B cell (primary cell): Measurements from ENCODE around the gene ORAI3.

Experiments used
- EZH2 ChIP-seq: IDR thresholded peaks from 2 replicates; pipeline ENCODE4 v1.6.1; 2012; ENCODE audit warnings: borderline replicate concordance, low read depth, mild to moderate bottlenecking, moderate library complexity, low read length; ENCODE audit not compliant: insufficient read depth, poor library complexity, severe bottlenecking
- TF ChIP-seq, protein P1 (sequence below): fragments of 200-600 bp; IDR thresholded peaks from one replicate; pipeline ENCODE4 v1.8.0; 2022; ENCODE audit warnings: antibody characterized with exemption, mild to moderate bottlenecking

DNA sequence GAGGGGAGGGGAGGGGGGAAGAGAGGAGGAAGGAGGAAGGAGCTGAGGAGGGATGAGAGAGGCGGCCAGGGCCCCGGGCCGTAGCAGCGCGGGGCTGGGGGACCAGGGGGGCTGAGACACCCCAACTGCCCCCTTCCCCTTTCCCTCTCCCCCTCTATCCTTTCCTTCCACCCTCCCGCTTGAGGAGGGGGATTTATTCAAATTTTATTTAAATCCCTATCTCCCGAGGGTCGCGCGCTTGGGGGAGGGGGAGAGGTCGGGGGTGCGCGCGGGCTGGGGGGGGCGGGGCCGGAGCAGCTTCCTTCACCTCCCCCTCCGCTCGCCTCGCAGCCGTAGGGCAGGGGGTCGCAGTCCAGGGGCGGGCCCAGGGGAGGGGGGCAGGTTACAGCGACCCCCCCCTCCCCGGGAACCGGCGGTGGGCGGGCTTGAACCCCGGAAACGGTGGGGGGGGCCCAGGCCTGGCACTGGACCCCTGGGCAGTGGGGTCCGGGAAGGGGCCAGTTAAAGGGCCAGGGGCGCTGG, 25.3 kb upstream of the ORAI3 start, which contains the start of gene FBXL19:
- TF ChIP-seq, protein P1, sequence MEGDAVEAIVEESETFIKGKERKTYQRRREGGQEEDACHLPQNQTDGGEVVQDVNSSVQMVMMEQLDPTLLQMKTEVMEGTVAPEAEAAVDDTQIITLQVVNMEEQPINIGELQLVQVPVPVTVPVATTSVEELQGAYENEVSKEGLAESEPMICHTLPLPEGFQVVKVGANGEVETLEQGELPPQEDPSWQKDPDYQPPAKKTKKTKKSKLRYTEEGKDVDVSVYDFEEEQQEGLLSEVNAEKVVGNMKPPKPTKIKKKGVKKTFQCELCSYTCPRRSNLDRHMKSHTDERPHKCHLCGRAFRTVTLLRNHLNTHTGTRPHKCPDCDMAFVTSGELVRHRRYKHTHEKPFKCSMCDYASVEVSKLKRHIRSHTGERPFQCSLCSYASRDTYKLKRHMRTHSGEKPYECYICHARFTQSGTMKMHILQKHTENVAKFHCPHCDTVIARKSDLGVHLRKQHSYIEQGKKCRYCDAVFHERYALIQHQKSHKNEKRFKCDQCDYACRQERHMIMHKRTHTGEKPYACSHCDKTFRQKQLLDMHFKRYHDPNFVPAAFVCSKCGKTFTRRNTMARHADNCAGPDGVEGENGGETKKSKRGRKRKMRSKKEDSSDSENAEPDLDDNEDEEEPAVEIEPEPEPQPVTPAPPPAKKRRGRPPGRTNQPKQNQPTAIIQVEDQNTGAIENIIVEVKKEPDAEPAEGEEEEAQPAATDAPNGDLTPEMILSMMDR = no peak
- TF ChIP-seq EZH2 = no peak
